HCT116 (cell line): ENCODE measurements around the gene CORO2A. TPM values are rescaled to one million over a fixed set of nuclear protein-coding genes. Genes with fewer than 3 reads are reported as not detected.

Source experiments
- ATAC-seq: fragments of 200-7000 bp; cut with Tn5 transposase; 2 replicates; pipeline ENCODE4 v1.9.1; 2020; ENCODE audit warnings: mild to moderate bottlenecking, moderate library complexity
- BruUV-seq: library from RNA; stranded (reverse); fragments of 400-500 nt; replicated peaks from 2 replicates; lab custom pipeline; 2021; lab: Mats Ljungman, UMichigan
- CTCF ChIA-PET: fragments of 300-600 bp; sonication (Branson Sonifier 250); formaldehyde crosslinking; loops from one replicate; lab custom pipeline; 2021; ENCODE audit warnings: antibody characterized with exemption; lab: Charles Lee
- POLR2A ChIA-PET: fragments of 300-600, 350-600 bp; sonication (Branson Sonifier 250); formaldehyde crosslinking; loops from one replicate; lab custom pipeline; 2021; ENCODE audit warnings: antibody characterized with exemption; lab: Charles Lee
- RAD21 ChIA-PET, 2 experiments: fragments of 300-600 bp; sonication (Branson Sonifier 250); formaldehyde crosslinking; loops; one replicate each; lab custom pipeline; 2023; ENCODE audit warnings: low total read pairs in 2 of 2; ENCODE audit not compliant: uncharacterized antibody in 2 of 2, unreplicated experiment in 2 of 2, low non-redundant PET in 1 of 2; lab: Charles Lee
- DNase-seq: peaks from one replicate; pipeline ENCODE4 v3.0.0-alpha.2; 2010; ENCODE audit warnings: low read depth, low spot score
- H2AFZ ChIP-seq: fragments of 200-600 bp; shearing (Covaris generic), sonication (generic); 2 replicates; pipeline ENCODE4 v1.6.1; 2017; ENCODE audit warnings: low read depth, mixed run types, mixed read lengths, antibody characterized with exemption, low read length; ENCODE audit not compliant: poor library complexity, severe bottlenecking
- H3K27ac ChIP-seq: 2 replicates; pipeline ENCODE4 v1.5.1; 2012; ENCODE audit warnings: low read depth, low read length
- H3K27me3 ChIP-seq: fragments of 200-600 bp; sonication (generic); 2 replicates; pipeline ENCODE4 v1.6.1; 2016; ENCODE audit warnings: mixed run types, low read length, mixed read lengths; ENCODE audit not compliant: insufficient read depth
- H3K36me3 ChIP-seq, 2 experiments: fragments of 200-500 bp in 1 of 2; fragments of 200-600 bp in 1 of 2; sonication (Bioruptor generic) in 1 of 2; sonication (generic) in 1 of 2; 2 replicates each; pipeline versions ENCODE4 v1.5.1 to v1.6.1; 2014 to 2016; ENCODE audit warnings: low read length in 2 of 2, inconsistent platforms in 1 of 2, mixed read lengths in 1 of 2, mixed run types in 1 of 2; ENCODE audit not compliant: insufficient read depth in 2 of 2, control insufficient read depth in 1 of 2
- H3K4me1 ChIP-seq, 2 experiments: fragments of 200-600 bp in 1 of 2; sonication (generic) in 1 of 2; 2 replicates each; pipeline versions ENCODE4 v1.5.1 to v1.6.1; 2012 to 2017; ENCODE audit warnings: low read length in 2 of 2, inconsistent platforms in 1 of 2, mild to moderate bottlenecking in 1 of 2, mixed read lengths in 1 of 2, mixed run types in 1 of 2, moderate library complexity in 1 of 2; ENCODE audit not compliant: insufficient read depth in 2 of 2, control insufficient read depth in 1 of 2
- H3K4me2 ChIP-seq: fragments of 200-600 bp; sonication (generic); 2 replicates; pipeline ENCODE4 v1.6.1; 2017; ENCODE audit warnings: mixed run types, low read length, mixed read lengths
- H3K4me3 ChIP-seq, 2 experiments: fragments of 200-600 bp in 1 of 2; sonication (generic) in 1 of 2; replicated peaks in 1 of 2; 2 replicates each; pipeline ENCODE4 v1.5.1; 2011 to 2016; ENCODE audit warnings: low read length in 2 of 2, control low read depth in 1 of 2, low read depth in 1 of 2, mild to moderate bottlenecking in 1 of 2, mixed read lengths in 1 of 2, mixed run types in 1 of 2
- H3K79me2 ChIP-seq: fragments of 200-600 bp; sonication (generic); 2 replicates; pipeline ENCODE4 v1.6.1; 2017; ENCODE audit warnings: mild to moderate bottlenecking, mixed run types, low read length, moderate library complexity, mixed read lengths; ENCODE audit not compliant: insufficient read depth
- H3K9ac ChIP-seq: fragments of 200-600 bp; sonication (generic); 2 replicates; pipeline ENCODE4 v1.6.1; 2016; ENCODE audit warnings: low read length, mixed read lengths
- H3K9me2 ChIP-seq: fragments of 200-600 bp; sonication (generic), shearing (Covaris generic); 2 replicates; pipeline ENCODE4 v1.6.1; 2017; ENCODE audit warnings: mixed run types, mild to moderate bottlenecking, moderate library complexity; ENCODE audit not compliant: insufficient read depth
- H3K9me3 ChIP-seq, 2 experiments: fragments of 200-500 bp in 1 of 2; fragments of 200-600 bp in 1 of 2; sonication (Bioruptor generic) in 1 of 2; sonication (generic) in 1 of 2; 2 replicates each; pipeline ENCODE4 v1.6.1; 2014 to 2017; ENCODE audit warnings: low read length in 2 of 2, mixed read lengths in 2 of 2, inconsistent platforms in 1 of 2, low read depth in 1 of 2, mild to moderate bottlenecking in 1 of 2, mixed run types in 1 of 2, moderate library complexity in 1 of 2; ENCODE audit not compliant: control insufficient read depth in 1 of 2, insufficient read depth in 1 of 2
- H4K20me1 ChIP-seq: fragments of 200-600 bp; sonication (generic), shearing (Covaris generic); 2 replicates; pipeline ENCODE4 v1.6.1; 2017; ENCODE audit warnings: mixed run types, mild to moderate bottlenecking, moderate library complexity; ENCODE audit not compliant: insufficient read depth
- ATF3 ChIP-seq: IDR thresholded peaks from 2 replicates; pipeline ENCODE4 v1.6.1; 2012
- CBX3 ChIP-seq: IDR thresholded peaks from 2 replicates; pipeline ENCODE4 v1.6.1; 2012; ENCODE audit warnings: low read depth
- CTCF ChIP-seq, 3 experiments: fragments of 200-600 bp in 1 of 3; sonication (generic) in 1 of 3; IDR thresholded peaks in 2 of 3; conservative IDR thresholded peaks in 1 of 3; 2 replicates each; pipeline ENCODE4 v1.5.1; 2012 to 2017; ENCODE audit warnings: low read depth in 2 of 3, low read length in 2 of 3, antibody characterized with exemption in 1 of 3, borderline replicate concordance in 1 of 3, control low read depth in 1 of 3, mild to moderate bottlenecking in 1 of 3, mixed read lengths in 1 of 3, mixed run types in 1 of 3, moderate library complexity in 1 of 3; ENCODE audit not compliant: insufficient read depth in 1 of 3
- ELF1 ChIP-seq: IDR thresholded peaks from 2 replicates; pipeline ENCODE4 v1.6.1; 2012; ENCODE audit warnings: low read depth, borderline replicate concordance
- EZH2phosphoT487 ChIP-seq: fragments of 200-600 bp; IDR thresholded peaks from 2 replicates; pipeline ENCODE4 v1.6.1; 2018; ENCODE audit warnings: antibody characterized with exemption, borderline replicate concordance
- FOSL1 ChIP-seq: IDR thresholded peaks from 2 replicates; pipeline ENCODE4 v1.6.1; 2012; ENCODE audit warnings: low read depth
- MAX ChIP-seq: IDR thresholded peaks from 2 replicates; pipeline ENCODE4 v1.6.1; 2012
- POLR2A ChIP-seq: IDR thresholded peaks from 2 replicates; pipeline ENCODE4 v1.7.0; 2011; ENCODE audit warnings: borderline replicate concordance; ENCODE audit not compliant: insufficient read depth, insufficient read length; ENCODE audit errors: extremely low read depth
- POLR2AphosphoS5 ChIP-seq: IDR thresholded peaks from 2 replicates; pipeline ENCODE4 v1.6.1; 2011; ENCODE audit warnings: mild to moderate bottlenecking, low read depth, low read length, moderate library complexity
- SIN3A ChIP-seq: IDR thresholded peaks from 2 replicates; pipeline ENCODE4 v1.6.1; 2012; ENCODE audit warnings: low read depth
- SP1 ChIP-seq: IDR thresholded peaks from 2 replicates; pipeline ENCODE4 v1.6.1; 2012; ENCODE audit warnings: low read depth
- ZBTB33 ChIP-seq: IDR thresholded peaks from 2 replicates; pipeline ENCODE4 v1.6.1; 2011; ENCODE audit warnings: mild to moderate bottlenecking, low read length, moderate library complexity; ENCODE audit not compliant: insufficient replicate concordance; ENCODE audit errors: extremely low read depth
- ZFX ChIP-seq: fragments of 450-650 bp; IDR thresholded peaks from 2 replicates; pipeline ENCODE4 v1.6.1; 2017
- ZNF274 ChIP-seq: fragments of 200-500 bp; sonication (Bioruptor generic); IDR thresholded peaks from 2 replicates; pipeline ENCODE4 v1.6.1; 2014; ENCODE audit warnings: mild to moderate bottlenecking, low read depth, low read length, inconsistent platforms
- intact Hi-C: fragments of 100-400 bp; cut with micrococcal nuclease; formaldehyde crosslinking; loops from 2 replicates; pipeline ENCODE4 v1.10.0; 2022
- total RNA-seq: library from RNA; stranded (reverse); gene quantifications from one replicate; pipeline ENCODE4 v1.2.1, GENCODE V29; 2021; ENCODE audit not compliant: unreplicated experiment

The CORO2A gene
- total RNA-seq, 1 experiment from 2014 or later, result 5.7 TPM

- Histone ChIP-seq H3K79me2 (no peaks in the 10 kb centered on the region), H3K36me3 (no peaks in the 10 kb centered on the region), H3K9ac (no peak overlapping the region), H3K27ac (no peak overlapping the region), H2AFZ (no peak overlapping the region), H3K4me2 (no peak overlapping the region), H3K27me3 (no peaks in the 10 kb centered on the region), H4K20me1 (no peaks in the 10 kb centered on the region), H3K4me3 (no peak overlapping the region), H3K4me1 (no peaks in the 10 kb centered on the region), H3K9me3 (no peaks in the 10 kb centered on the region), H3K9me2 (no peaks in the 10 kb centered on the region)
- no TSS peak for BruUV-seq
- POLR2A ChIA-PET, result no interaction called here
- RAD21 ChIA-PET, result no interaction called here
- intact Hi-C loops, result no loop called here
- no peak for ATAC-seq
- CTCF ChIA-PET, result no interaction called here
- no peak for DNase-seq
- no peak for TF ChIP-seq CTCF (IDR thresholded peaks at IDR 0.05 in 2 of 3, conservative IDR thresholded peaks at IDR 0.05 in 1 of 3; ENCODE audit: borderline replicate concordance in 1 of 3, insufficient read depth in 1 of 3, low read depth in 2 of 3, low read length in 2 of 3)
- TF ChIP-seq SP1, result no peak
- TF ChIP-seq ZFX, result no peak
- no peak for TF ChIP-seq POLR2AphosphoS5
- no peak for TF ChIP-seq ZNF274
- TF ChIP-seq CBX3, result no peak
- no peak for TF ChIP-seq POLR2A
- no peak for TF ChIP-seq ELF1
- no peak for TF ChIP-seq ZBTB33
- TF ChIP-seq SIN3A, result no peak
- no peak for TF ChIP-seq ATF3
- no peak for TF ChIP-seq FOSL1
- TF ChIP-seq EZH2phosphoT487, result no peak
- TF ChIP-seq MAX, result no peak
Measured at GRCh38 chr9:98129451-98129881, 63.0 kb downstream of the CORO2A start.
